CD4-positive, alpha-beta T cell treated with Interleukin-12 subunit alpha and Interleukin-12 subunit beta, for 1 hour (primary cell): ENCODE results near the gene PTRHD1.
A peak's percentile ranks its signal among the peaks of the same experiment; 100 is the strongest.

Experiments
- DNase-seq: peaks from one replicate; pipeline ENCODE4 v3.0.0-alpha.2; 2020

PTRHD1 gene

GRCh38 chr2:24749069-24749691 is 44.0 kb downstream of the PTRHD1 start:
- DNase-seq = no peak

- DNase-seq = no peak
Measured at GRCh38 chr2:24747299-24747698, 45.9 kb downstream of the PTRHD1 start.

GRCh38 chr2:24745825-24746224 is 47.4 kb downstream of the PTRHD1 start:
- no peak for DNase-seq

- no peak for DNase-seq
Measured at GRCh38 chr2:24744356-24744755, 48.8 kb downstream of the PTRHD1 start.

GRCh38 chr2:24743924-24744323 is 49.3 kb downstream of the PTRHD1 start:
- DNase-seq = peak; percentile 14

- no peak for DNase-seq
Measured at GRCh38 chr2:24742730-24743129, 50.5 kb downstream of the PTRHD1 start.

GRCh38 chr2:24740142-24740541 is 53.0 kb downstream of the PTRHD1 start:
- DNase-seq = no peak
